ENCODE data around the gene FAM98B. TPM values are rescaled to one million over a fixed set of nuclear protein-coding genes. Genes with fewer than 3 reads are reported as not detected.

The FAM98B gene
- total and polyA plus RNA-seq, 2 donors (not counting 1 experiment from before 2014, with no cell fraction given) = 1.4 to 21.5 TPM

DNA sequence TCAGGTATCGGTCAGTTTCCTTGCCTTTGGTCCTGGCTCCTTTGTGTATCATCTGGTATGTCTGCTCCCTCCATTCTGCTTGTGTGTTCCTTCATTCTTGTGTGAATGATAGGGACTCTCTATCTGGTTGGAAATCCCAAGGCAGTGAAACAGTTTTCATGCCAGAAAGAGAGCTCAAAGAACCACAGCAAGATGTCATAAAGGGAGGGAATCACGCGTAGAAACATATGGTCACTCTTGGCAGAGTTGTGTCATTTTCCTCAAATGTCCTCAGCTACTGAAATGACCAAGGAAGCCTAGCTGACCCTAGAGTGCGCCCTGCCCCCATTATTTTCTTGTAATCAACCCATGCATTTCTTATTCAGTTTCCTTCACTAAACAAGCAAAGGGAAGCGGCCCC lies 62.7 kb downstream of the FAM98B start:
- H3K79me2 ChIP-seq (ENCODE audit: control insufficient read depth, insufficient read depth, low read length) = no peaks in the 10 kb centered on the region
- no peak overlapping the region for H3K4me3 ChIP-seq (ENCODE audit: control extremely low read depth in 1 of 5, extremely low read depth in 1 of 5, insufficient read depth in 1 of 5, low read depth in 2 of 5, low read length in 4 of 5)
- H3K4me1 ChIP-seq (ENCODE audit: control insufficient read depth in 2 of 2, insufficient read depth in 2 of 2, low read length in 2 of 2) = peaks cover 3 to 9% of the 10 kb centered on the region in 2 donors
- no peaks in the 10 kb centered on the region for H4K20me1 ChIP-seq (ENCODE audit: control insufficient read depth, insufficient read depth, low read length, poor library complexity, severe bottlenecking)
- ChIA-PET CTCF (interaction anchor here (0.7 to 2.0 kb wide), 5 partner anchors 47 to 183 kb away, joined by 3 to 4 read pairs (median 4); no protein-coding TSS in a partner anchor), POLR2A (no interaction called here)
- no peaks in the 10 kb centered on the region for H3K27me3 ChIP-seq (replicated peaks in 1 of 4; ENCODE audit: control extremely low read depth in 1 of 4, control insufficient read depth in 3 of 4, insufficient read depth in 4 of 4, low read length in 3 of 4)
- H3K27me3 Mint-ChIP-seq = no peaks in the 10 kb centered on the region
- ATAC-seq (ENCODE audit: low read depth) (no peak), DNase-seq (no peak)
- H3K27ac ChIP-seq (ENCODE audit: low read length in 2 of 2) = no peak overlapping the region
- intact Hi-C loops (cut with micrococcal nuclease) = no loop called here
- peaks cover 14% of the 10 kb centered on the region for H3K4me1 Mint-ChIP-seq
- no peak overlapping the region for H3K9ac ChIP-seq (ENCODE audit: low read length)
- H2AFZ ChIP-seq (ENCODE audit: insufficient read depth, low read depth, low read length, poor library complexity, severe bottlenecking) = no peak overlapping the region
- H3K36me3 ChIP-seq (replicated peaks in 1 of 2; ENCODE audit: control extremely low read depth in 1 of 2, control insufficient read depth in 1 of 2, extremely low read depth in 1 of 2, insufficient read depth in 2 of 2, low read length in 1 of 2) = peaks cover 1 to 48% of the 10 kb centered on the region in 2 experiments
- H3K9me3 Mint-ChIP-seq (ENCODE audit: insufficient read depth) = no peaks in the 10 kb centered on the region
- no peaks in the 10 kb centered on the region for H3K9me3 ChIP-seq (ENCODE audit: control extremely low read depth in 1 of 3, control insufficient read depth in 2 of 3, insufficient read depth in 1 of 3, low read length in 2 of 3)
- TF ChIP-seq EZH2 (IDR thresholded peaks at IDR 0.05; ENCODE audit: borderline replicate concordance, insufficient read depth, low read depth, low read length, poor library complexity, severe bottlenecking) = no peak
- TF ChIP-seq, protein P1, sequence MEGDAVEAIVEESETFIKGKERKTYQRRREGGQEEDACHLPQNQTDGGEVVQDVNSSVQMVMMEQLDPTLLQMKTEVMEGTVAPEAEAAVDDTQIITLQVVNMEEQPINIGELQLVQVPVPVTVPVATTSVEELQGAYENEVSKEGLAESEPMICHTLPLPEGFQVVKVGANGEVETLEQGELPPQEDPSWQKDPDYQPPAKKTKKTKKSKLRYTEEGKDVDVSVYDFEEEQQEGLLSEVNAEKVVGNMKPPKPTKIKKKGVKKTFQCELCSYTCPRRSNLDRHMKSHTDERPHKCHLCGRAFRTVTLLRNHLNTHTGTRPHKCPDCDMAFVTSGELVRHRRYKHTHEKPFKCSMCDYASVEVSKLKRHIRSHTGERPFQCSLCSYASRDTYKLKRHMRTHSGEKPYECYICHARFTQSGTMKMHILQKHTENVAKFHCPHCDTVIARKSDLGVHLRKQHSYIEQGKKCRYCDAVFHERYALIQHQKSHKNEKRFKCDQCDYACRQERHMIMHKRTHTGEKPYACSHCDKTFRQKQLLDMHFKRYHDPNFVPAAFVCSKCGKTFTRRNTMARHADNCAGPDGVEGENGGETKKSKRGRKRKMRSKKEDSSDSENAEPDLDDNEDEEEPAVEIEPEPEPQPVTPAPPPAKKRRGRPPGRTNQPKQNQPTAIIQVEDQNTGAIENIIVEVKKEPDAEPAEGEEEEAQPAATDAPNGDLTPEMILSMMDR (IDR thresholded peaks at IDR 0.05) = no peak
- H3K4me2 ChIP-seq (replicated peaks; ENCODE audit: low read depth, low read length, poor library complexity, severe bottlenecking) = no peak overlapping the region
- WGBS (ENCODE audit: insufficient coverage) = 95% methylated on average over 4 of the region's 5 CpGs
- peak overlapping the region; percentile 21 for H3K27ac Mint-ChIP-seq
- H3K4me3 Mint-ChIP-seq = no peak overlapping the region

GRCh38 chr15:38517312-38517975 lies 63.5 kb downstream of the FAM98B start:
- TF ChIP-seq, protein P1 (IDR thresholded peaks at IDR 0.05) = no peak
- TF ChIP-seq EZH2 (IDR thresholded peaks at IDR 0.05; ENCODE audit: borderline replicate concordance, insufficient read depth, low read depth, low read length, poor library complexity, severe bottlenecking) = no peak
- Histone ChIP-seq H3K4me2 (replicated peaks; ENCODE audit: low read depth, low read length, poor library complexity, severe bottlenecking) (no peak overlapping the region), H3K9ac (ENCODE audit: low read length) (no peak overlapping the region), H3K27me3 (replicated peaks in 1 of 4; ENCODE audit: control extremely low read depth in 1 of 4, control insufficient read depth in 3 of 4, insufficient read depth in 4 of 4, low read length in 3 of 4) (no peaks in the 10 kb centered on the region), H3K4me1 (ENCODE audit: control insufficient read depth in 2 of 2, insufficient read depth in 2 of 2, low read length in 2 of 2) (peaks cover 3 to 9% of the 10 kb centered on the region in 2 donors), H2AFZ (ENCODE audit: insufficient read depth, low read depth, low read length, poor library complexity, severe bottlenecking) (no peak overlapping the region), H3K4me3 (ENCODE audit: control extremely low read depth in 1 of 5, extremely low read depth in 1 of 5, insufficient read depth in 1 of 5, low read depth in 2 of 5, low read length in 4 of 5) (no peak overlapping the region), H3K36me3 (replicated peaks in 1 of 2; ENCODE audit: control extremely low read depth in 1 of 2, control insufficient read depth in 1 of 2, extremely low read depth in 1 of 2, insufficient read depth in 2 of 2, low read length in 1 of 2) (peaks cover 1 to 40% of the 10 kb centered on the region in 2 experiments), H3K9me3 (ENCODE audit: control extremely low read depth in 1 of 3, control insufficient read depth in 2 of 3, insufficient read depth in 1 of 3, low read length in 2 of 3) (no peaks in the 10 kb centered on the region), H3K79me2 (ENCODE audit: control insufficient read depth, insufficient read depth, low read length) (no peaks in the 10 kb centered on the region), H4K20me1 (ENCODE audit: control insufficient read depth, insufficient read depth, low read length, poor library complexity, severe bottlenecking) (no peaks in the 10 kb centered on the region), H3K27ac (ENCODE audit: low read length in 2 of 2) (no peak overlapping the region)
- no peaks in the 10 kb centered on the region for H3K9me3 Mint-ChIP-seq (ENCODE audit: insufficient read depth)
- intact Hi-C loops (cut with micrococcal nuclease) = no loop called here
- DNase-seq = no peak
- H3K27ac Mint-ChIP-seq = no peak overlapping the region
- H3K27me3 Mint-ChIP-seq = no peaks in the 10 kb centered on the region
- H3K4me3 Mint-ChIP-seq = no peak overlapping the region
- no peak for ATAC-seq (ENCODE audit: low read depth)
- peaks cover 14% of the 10 kb centered on the region for H3K4me1 Mint-ChIP-seq
- ChIA-PET CTCF (interaction anchor here (0.9 to 2.0 kb wide), 3 partner anchors 165 to 182 kb away, joined by 3 to 4 read pairs (median 4); no protein-coding TSS in a partner anchor), POLR2A (no interaction called here)
- WGBS (ENCODE audit: insufficient coverage) = 100% methylated on average over 1 of the region's 2 CpGs

Measured in B cell (primary cell).